A549 (cell line): ENCODE measurements around the gene SPTBN4. TPM values are rescaled to one million over a fixed set of nuclear protein-coding genes. Genes with fewer than 3 reads are reported as not detected.

ENCODE experiments used
- ATAC-seq, 2 experiments: fragments of 200-7000 bp in 1 of 2; fragments of >200 bp in 1 of 2; cut with Nextera tagmentation in 1 of 2; cut with Tn5 transposase in 1 of 2; 3 replicates each; pipeline versions ENCODE4 v1.8.0 to v1.9.1; 2018 to 2020; ENCODE audit warnings: mild to moderate bottlenecking in 1 of 2, moderate library complexity in 1 of 2
- CTCF ChIA-PET: fragments of 300-600 bp; sonication (Branson Sonifier 250); formaldehyde crosslinking; extraction: SDS; loops from one replicate; lab custom pipeline; 2021; ENCODE audit warnings: antibody characterized with exemption, inconsistent platforms; lab: Yijun Ruan, JAX
- POLR2A ChIA-PET: fragments of 350-600 bp; formaldehyde crosslinking; extraction: SDS; loops from one replicate; lab custom pipeline; 2021; ENCODE audit warnings: antibody characterized with exemption, inconsistent platforms; lab: Yijun Ruan, JAX
- DNase-seq, 2 experiments: peaks; one replicate each; pipeline versions ENCODE4 v3.0.0 to v3.0.0-alpha.2; 2011 to 2016; ENCODE audit warnings: low read depth in 1 of 2, low spot score in 1 of 2
- FAIRE-seq: peaks from 2 replicates; lab custom pipeline; 2011; peaks lifted over from hg19 to GRCh38; lab: Jason Lieb, UNC
- H3K27ac ChIP-seq, 2 experiments: fragments of >200 bp; sonication (Bioruptor Twin); formaldehyde crosslinking; 3 replicates each; pipeline ENCODE4 v1.5.1; 2016 to 2017
- H3K4me1 ChIP-seq: fragments of >200 bp; sonication (Bioruptor Twin); formaldehyde crosslinking; 3 replicates; pipeline ENCODE4 v1.6.1; 2016
- H3K4me2 ChIP-seq: fragments of >200 bp; sonication (Bioruptor Twin); formaldehyde crosslinking; 3 replicates; pipeline ENCODE4 v1.6.1; 2016
- H3K4me3 ChIP-seq: fragments of >200 bp; sonication (Bioruptor Twin); formaldehyde crosslinking; 3 replicates; pipeline ENCODE4 v1.5.1; 2016
- H3K9me3 ChIP-seq: fragments of >200 bp; sonication (Bioruptor Twin); formaldehyde crosslinking; 3 replicates; pipeline ENCODE4 v1.6.1; 2016
- ATOH8 ChIP-seq: fragments of 250-450 bp; sonication (Bioruptor Pico); IDR thresholded peaks from 2 replicates; pipeline ENCODE4 v1.5.0; 2020; ENCODE audit warnings: low read depth, mild to moderate bottlenecking, moderate library complexity
- BCL3 ChIP-seq: fragments of >200 bp; sonication (Bioruptor Twin); formaldehyde crosslinking; IDR thresholded peaks from 3 replicates; pipeline ENCODE4 v1.6.1; 2016
- BHLHE40 ChIP-seq: IDR thresholded peaks from 2 replicates; pipeline ENCODE4 v1.6.1; 2012; ENCODE audit warnings: low read depth, low read length, inconsistent platforms
- CBX2 ChIP-seq: fragments of 200-600 bp; sonication (generic); IDR thresholded peaks from 2 replicates; pipeline ENCODE4 v1.6.1; 2016; ENCODE audit warnings: low read depth, mild to moderate bottlenecking, borderline replicate concordance
- CEBPB ChIP-seq, 2 experiments: fragments of >200 bp in 1 of 2; sonication (Bioruptor Twin) in 1 of 2; formaldehyde crosslinking in 1 of 2; IDR thresholded peaks; 2 replicates each; pipeline ENCODE4 v1.6.1; 2012 to 2016
- CTCF ChIP-seq: fragments of >200 bp; sonication (Bioruptor Twin); formaldehyde crosslinking; IDR thresholded peaks from 3 replicates; pipeline ENCODE4 v1.5.1; 2016
- E2F6 ChIP-seq: IDR thresholded peaks from 2 replicates; pipeline ENCODE4 v1.6.1; 2012; ENCODE audit warnings: low read depth, borderline replicate concordance
- EHMT2 ChIP-seq: fragments of 200-600 bp; sonication (generic); IDR thresholded peaks from 2 replicates; pipeline ENCODE4 v1.6.1; 2016; ENCODE audit warnings: antibody characterized with exemption, low read depth, mild to moderate bottlenecking, moderate library complexity
- ESRRA ChIP-seq: fragments of 150-350 bp; IDR thresholded peaks from 2 replicates; pipeline ENCODE4 v1.6.1; 2014; ENCODE audit warnings: mild to moderate bottlenecking, low read length, borderline replicate concordance
- FOSB ChIP-seq: fragments of 250-450 bp; sonication (Bioruptor Pico); IDR thresholded peaks from 2 replicates; pipeline ENCODE4 v1.5.0; 2020; ENCODE audit warnings: mild to moderate bottlenecking, moderate library complexity
- FOSL2 ChIP-seq, 2 experiments: fragments of 450-650 bp in 1 of 2; fragments of >200 bp in 1 of 2; sonication (Bioruptor Twin) in 1 of 2; formaldehyde crosslinking; IDR thresholded peaks; 2 replicates each; pipeline versions ENCODE4 v1.5.0 to v1.6.1; 2016 to 2020; ENCODE audit warnings: mild to moderate bottlenecking in 1 of 2, moderate library complexity in 1 of 2
- FOXS1 ChIP-seq: fragments of 250-450 bp; sonication (Bioruptor Pico); IDR thresholded peaks from 2 replicates; pipeline ENCODE4 v1.5.0; 2020; ENCODE audit warnings: mild to moderate bottlenecking, moderate library complexity
- HDAC2 ChIP-seq: fragments of 200-600 bp; sonication (generic); IDR thresholded peaks from 2 replicates; pipeline ENCODE4 v1.6.1; 2016
- HES2 ChIP-seq: fragments of >200 bp; sonication (Bioruptor Twin); formaldehyde crosslinking; IDR thresholded peaks from 2 replicates; pipeline ENCODE4 v1.6.1; 2016
- HEYL ChIP-seq: fragments of 250-450 bp; sonication (Bioruptor Pico); IDR thresholded peaks from 2 replicates; pipeline ENCODE4 v1.8.0; 2021; ENCODE audit warnings: mild to moderate bottlenecking, moderate library complexity
- HOXA7 ChIP-seq: fragments of 250-450 bp; sonication (Bioruptor Pico); IDR thresholded peaks from 2 replicates; pipeline ENCODE4 v1.5.0; 2020; ENCODE audit warnings: mild to moderate bottlenecking, moderate library complexity
- HOXB13 ChIP-seq: fragments of 250-450 bp; sonication (Bioruptor Pico); IDR thresholded peaks from 2 replicates; pipeline ENCODE4 v1.5.0; 2020; ENCODE audit warnings: low read depth, mild to moderate bottlenecking, moderate library complexity
- JUNB ChIP-seq: fragments of >200 bp; sonication (Bioruptor Twin); formaldehyde crosslinking; IDR thresholded peaks from 2 replicates; pipeline ENCODE4 v1.6.1; 2016
- KDM1A ChIP-seq: fragments of 200-600 bp; sonication (generic); IDR thresholded peaks from 2 replicates; pipeline ENCODE4 v1.6.1; 2016; ENCODE audit warnings: low read depth, mild to moderate bottlenecking
- KDM5A ChIP-seq: fragments of 200-600 bp; sonication (generic); IDR thresholded peaks from 2 replicates; pipeline ENCODE4 v1.6.1; 2016; ENCODE audit warnings: antibody characterized with exemption, mild to moderate bottlenecking
- MAX ChIP-seq: IDR thresholded peaks from 2 replicates; pipeline ENCODE4 v1.6.1; 2012
- MAZ ChIP-seq: fragments of 150-350 bp; IDR thresholded peaks from 2 replicates; pipeline ENCODE4 v1.6.1; 2014; ENCODE audit warnings: antibody characterized with exemption, low read depth, low read length, borderline replicate concordance
- PHF8 ChIP-seq: fragments of 200-600 bp; sonication (generic); IDR thresholded peaks from 2 replicates; pipeline ENCODE4 v1.6.1; 2016; ENCODE audit warnings: low read depth, mild to moderate bottlenecking, antibody characterized with exemption, moderate library complexity, borderline replicate concordance
- POLR2AphosphoS2 ChIP-seq: conservative IDR thresholded peaks from 2 replicates; pipeline ENCODE4 v1.6.1; 2012; ENCODE audit warnings: low read length, improper control_type of control experiment, inconsistent platforms
- RARB ChIP-seq: fragments of 250-450 bp; sonication (Bioruptor Pico); IDR thresholded peaks from 2 replicates; pipeline ENCODE4 v1.8.0; 2021; ENCODE audit warnings: mild to moderate bottlenecking, moderate library complexity
- RCOR1 ChIP-seq: fragments of 150-350 bp; IDR thresholded peaks from 2 replicates; pipeline ENCODE4 v1.6.1; 2014; ENCODE audit warnings: antibody characterized with exemption, low read length, low read depth
- RFX5 ChIP-seq: fragments of 450-650 bp; IDR thresholded peaks from 2 replicates; pipeline ENCODE4 v1.7.1; 2014; ENCODE audit warnings: antibody characterized with exemption, mild to moderate bottlenecking, moderate library complexity
- SMC3 ChIP-seq: fragments of >200 bp; sonication (Bioruptor Twin); formaldehyde crosslinking; IDR thresholded peaks from 3 replicates; pipeline ENCODE4 v1.6.1; 2018; ENCODE audit warnings: inconsistent platforms
- SREBF2 ChIP-seq: fragments of 450-650 bp; IDR thresholded peaks from 2 replicates; pipeline ENCODE4 v1.6.1; 2014; ENCODE audit warnings: mild to moderate bottlenecking, moderate library complexity
- TFCP2L1 ChIP-seq: fragments of 250-450 bp; sonication (Bioruptor Pico); IDR thresholded peaks from 2 replicates; pipeline ENCODE4 v1.5.0; 2021; ENCODE audit warnings: mild to moderate bottlenecking
- WGBS: methylation state at CpG from one replicate; pipeline ENCODE4 v1.1.6; 2017; ENCODE audit errors: missing lambda C conversion rate; 5-methylcytosine and 5-hydroxymethylcytosine counted together
- polyA plus RNA-seq, 4 experiments: library from polyadenylated mRNA; depleted of rRNA in 3 of 4; stranded (reverse); fragments of >200 nt; fragmentation: RNase III in 1 of 4; extraction: RNeasy Plus Mini Kit Qiagen cat#74134 plus additional on column Dnase treatment in 1 of 4; gene quantifications; 2 replicates in 3 of 4; 3 replicates in 1 of 4; pipeline ENCODE4 v1.2.3, GENCODE V29; 2011 to 2017

Gene SPTBN4
- polyA plus RNA-seq, 2 of the 4 experiments (the other 2 are of a cell fraction) = 1.4 to 2.2 TPM

- DNase-seq (no peak), FAIRE-seq (no peak), ATAC-seq (no peak)
- POLR2A ChIA-PET = interaction anchor here (0.9 to 2.3 kb wide), 6 partner anchors 14 to 156 kb away, joined by 3 to 9 read pairs (median 4); partner anchors contain the start of gene BLVRB
- TF ChIP-seq RFX5 = no peak
- no peak for TF ChIP-seq SREBF2
- no peak for TF ChIP-seq CBX2
- TF ChIP-seq CEBPB (IDR thresholded peaks at IDR 0.05) = no peak
- no peak for TF ChIP-seq PHF8
- TF ChIP-seq MAX = no peak
- no peak; the same call in 2 of the 3 replicates for TF ChIP-seq CTCF
- TF ChIP-seq FOSL2 (IDR thresholded peaks at IDR 0.05) = no peak
- no peak for TF ChIP-seq FOSL2 (CRISPR knock-in tag; IDR thresholded peaks at IDR 0.05)
- TF ChIP-seq HOXA7 (CRISPR knock-in tag) = no peak
- no peak for TF ChIP-seq JUNB
- TF ChIP-seq SMC3 = no peak
- TF ChIP-seq ATOH8 (CRISPR knock-in tag) = no peak
- no peak for TF ChIP-seq KDM5A
- no peak for TF ChIP-seq EHMT2
- 0 out of 2 replicates have a peak, but pooled peaks have one; percentile 2 for TF ChIP-seq BHLHE40
- TF ChIP-seq BCL3 = no peak
- no peak for TF ChIP-seq HES2
- TF ChIP-seq FOSB = no peak
- no peak for TF ChIP-seq FOXS1 (CRISPR knock-in tag)
- TF ChIP-seq MAZ = no peak
- TF ChIP-seq HEYL (CRISPR knock-in tag) = 0 out of 2 replicates have a peak, but pooled peaks have one; percentile 54
- TF ChIP-seq E2F6 = no peak
- TF ChIP-seq TFCP2L1 (CRISPR knock-in tag) = no peak
- 0 out of 2 replicates have a peak, but pooled peaks have one; percentile 44 for TF ChIP-seq HDAC2
- no peak for TF ChIP-seq HOXB13 (CRISPR knock-in tag)
- no peak for TF ChIP-seq ESRRA
- 0 out of 2 replicates have a peak, but pooled peaks have one; percentile 76 for TF ChIP-seq KDM1A
- no peak for TF ChIP-seq RARB (CRISPR knock-in tag)
- no peak for TF ChIP-seq POLR2AphosphoS2
- TF ChIP-seq RCOR1 = peak; percentile 87
- CTCF ChIA-PET = interaction anchor here (0.6 to 35.2 kb wide), 33 partner anchors 7 to 757 kb away, joined by 3 to 2247 read pairs (median 5); partner anchors contain the start of genes BLVRB, SERTAD3 and SPTBN4
- Histone ChIP-seq H3K4me2 (peak overlapping the region; percentile 94), H3K9me3 (no peaks in the 10 kb centered on the region), H3K4me1 (peaks cover 55% of the 10 kb centered on the region), H3K4me3 (no peak overlapping the region), H3K27ac (no peak overlapping the region)
- 27% methylated on average over 15 of the region's 15 CpGs for WGBS
Measured at GRCh38 chr19:40598918-40599307, 132.1 kb downstream of the SPTBN4 start.
